ENCODE results near the gene NKAIN1.

Gene NKAIN1

DNA sequence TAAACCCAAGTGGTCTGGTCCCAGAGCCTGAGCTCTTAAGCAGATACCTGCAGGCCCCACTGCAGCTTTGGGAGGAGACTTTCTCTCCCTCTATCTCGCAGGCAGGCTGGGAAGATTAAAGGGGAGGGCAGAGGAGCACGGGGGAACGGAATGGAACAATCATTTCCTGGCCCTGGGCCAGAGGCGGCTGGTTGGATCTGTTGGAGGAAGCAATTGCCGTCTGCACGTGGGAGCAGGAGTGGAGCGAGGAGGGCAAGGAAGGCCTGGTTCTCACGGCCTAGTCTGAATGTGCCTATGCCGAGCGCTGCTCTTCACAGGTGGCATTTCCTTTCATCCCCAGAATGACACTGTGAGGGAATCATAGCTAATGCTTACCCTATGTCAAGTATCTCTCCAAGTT, 23.7 kb downstream of the NKAIN1 start:
- no peak overlapping the region for H3K9ac ChIP-seq (ENCODE audit: low read length)
- H3K9me2 ChIP-seq (replicated peaks; ENCODE audit: insufficient read depth, low read length): no peaks in the 10 kb centered on the region
- no peaks in the 10 kb centered on the region for H3K36me3 ChIP-seq (replicated peaks; ENCODE audit: insufficient read depth, low read length)
- H3K27ac ChIP-seq (ENCODE audit: low read length): no peak overlapping the region
- no peaks in the 10 kb centered on the region for H3K4me1 ChIP-seq (ENCODE audit: low read length)
- no peaks in the 10 kb centered on the region for H3K27me3 ChIP-seq (replicated peaks; ENCODE audit: insufficient read depth, low read length)
- H3F3A ChIP-seq (ENCODE audit: insufficient read depth, low read length): no peaks in the 10 kb centered on the region
- no peak for DNase-seq
- no peaks in the 10 kb centered on the region for H3K9me3 ChIP-seq (replicated peaks; ENCODE audit: insufficient read depth, low read length)
- H3K4me3 ChIP-seq (ENCODE audit: low read length): no peak overlapping the region
- H2AFZ ChIP-seq (ENCODE audit: low read length): no peak overlapping the region
- no peaks in the 10 kb centered on the region for H3K79me2 ChIP-seq (ENCODE audit: low read length)
- H3K4me2 ChIP-seq (ENCODE audit: low read depth, low read length): no peak overlapping the region
- TF ChIP-seq, protein P1, sequence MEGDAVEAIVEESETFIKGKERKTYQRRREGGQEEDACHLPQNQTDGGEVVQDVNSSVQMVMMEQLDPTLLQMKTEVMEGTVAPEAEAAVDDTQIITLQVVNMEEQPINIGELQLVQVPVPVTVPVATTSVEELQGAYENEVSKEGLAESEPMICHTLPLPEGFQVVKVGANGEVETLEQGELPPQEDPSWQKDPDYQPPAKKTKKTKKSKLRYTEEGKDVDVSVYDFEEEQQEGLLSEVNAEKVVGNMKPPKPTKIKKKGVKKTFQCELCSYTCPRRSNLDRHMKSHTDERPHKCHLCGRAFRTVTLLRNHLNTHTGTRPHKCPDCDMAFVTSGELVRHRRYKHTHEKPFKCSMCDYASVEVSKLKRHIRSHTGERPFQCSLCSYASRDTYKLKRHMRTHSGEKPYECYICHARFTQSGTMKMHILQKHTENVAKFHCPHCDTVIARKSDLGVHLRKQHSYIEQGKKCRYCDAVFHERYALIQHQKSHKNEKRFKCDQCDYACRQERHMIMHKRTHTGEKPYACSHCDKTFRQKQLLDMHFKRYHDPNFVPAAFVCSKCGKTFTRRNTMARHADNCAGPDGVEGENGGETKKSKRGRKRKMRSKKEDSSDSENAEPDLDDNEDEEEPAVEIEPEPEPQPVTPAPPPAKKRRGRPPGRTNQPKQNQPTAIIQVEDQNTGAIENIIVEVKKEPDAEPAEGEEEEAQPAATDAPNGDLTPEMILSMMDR (IDR thresholded peaks at IDR 0.05; ENCODE audit: low read length): no peak
- TF ChIP-seq EZH2phosphoT487 (IDR thresholded peaks at IDR 0.05; ENCODE audit: low read length): no peak
- no peaks in the 10 kb centered on the region for H4K20me1 ChIP-seq (ENCODE audit: insufficient read depth, low read length)

GRCh38 chr1:31215065-31215570, 24.6 kb downstream of the NKAIN1 start:
- Histone ChIP-seq H3K9me2 (replicated peaks; ENCODE audit: insufficient read depth, low read length) (no peaks in the 10 kb centered on the region), H3K27me3 (replicated peaks; ENCODE audit: insufficient read depth, low read length) (no peaks in the 10 kb centered on the region), H3K36me3 (replicated peaks; ENCODE audit: insufficient read depth, low read length) (no peaks in the 10 kb centered on the region), H3K4me2 (ENCODE audit: low read depth, low read length) (no peak overlapping the region), H3K27ac (ENCODE audit: low read length) (no peak overlapping the region), H3K4me1 (ENCODE audit: low read length) (no peaks in the 10 kb centered on the region), H3F3A (ENCODE audit: insufficient read depth, low read length) (no peaks in the 10 kb centered on the region), H3K9me3 (replicated peaks; ENCODE audit: insufficient read depth, low read length) (no peaks in the 10 kb centered on the region), H3K79me2 (ENCODE audit: low read length) (no peaks in the 10 kb centered on the region), H3K4me3 (ENCODE audit: low read length) (no peak overlapping the region), H4K20me1 (ENCODE audit: insufficient read depth, low read length) (no peaks in the 10 kb centered on the region), H2AFZ (ENCODE audit: low read length) (no peak overlapping the region), H3K9ac (ENCODE audit: low read length) (no peak overlapping the region)
- DNase-seq: no peak
- TF ChIP-seq EZH2phosphoT487 (IDR thresholded peaks at IDR 0.05; ENCODE audit: low read length): no peak
- TF ChIP-seq, protein P1 (IDR thresholded peaks at IDR 0.05; ENCODE audit: low read length): no peak

DNA sequence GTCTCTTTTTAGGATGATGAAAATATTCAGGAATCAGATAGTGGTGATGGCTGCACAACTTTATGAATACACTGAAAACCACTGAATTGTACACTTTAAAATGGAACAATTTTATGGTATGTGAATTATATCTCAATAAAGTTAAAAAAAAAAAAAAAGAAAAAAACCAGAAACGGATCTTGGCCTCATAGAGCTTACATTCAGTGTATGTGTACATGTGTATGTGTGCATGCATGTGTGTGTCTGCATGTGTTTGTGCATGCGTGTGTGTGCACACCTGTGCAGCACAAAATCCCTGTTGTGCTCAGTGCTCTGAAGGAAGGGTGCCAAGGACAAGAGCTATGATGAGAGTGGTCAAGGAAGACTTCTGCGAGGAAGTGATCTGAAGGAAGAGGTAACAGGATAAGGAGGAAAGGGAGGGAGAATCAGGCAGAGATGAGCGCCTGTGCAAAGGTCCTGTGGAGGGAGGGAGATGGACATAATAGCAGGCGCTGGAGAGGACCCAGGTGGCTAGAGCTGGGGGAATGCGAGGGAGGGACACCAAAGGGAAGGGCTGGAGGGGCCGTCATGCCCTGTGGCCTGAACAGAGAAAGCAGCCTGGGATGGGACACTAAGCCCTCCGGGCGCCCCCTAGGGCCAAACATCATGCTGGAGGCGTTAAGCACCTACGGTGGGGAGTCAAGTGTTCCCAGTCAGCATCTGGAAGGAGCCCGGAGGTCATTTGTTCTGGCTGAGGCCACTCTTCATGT, 25.2 kb downstream of the NKAIN1 start:
- Histone ChIP-seq H3K79me2 (ENCODE audit: low read length) (no peaks in the 10 kb centered on the region), H3K9ac (ENCODE audit: low read length) (no peak overlapping the region), H3K27ac (ENCODE audit: low read length) (no peak overlapping the region), H3K9me3 (replicated peaks; ENCODE audit: insufficient read depth, low read length) (no peaks in the 10 kb centered on the region), H3K27me3 (replicated peaks; ENCODE audit: insufficient read depth, low read length) (no peaks in the 10 kb centered on the region), H2AFZ (ENCODE audit: low read length) (no peak overlapping the region), H3K4me3 (ENCODE audit: low read length) (no peak overlapping the region), H3K4me1 (ENCODE audit: low read length) (no peaks in the 10 kb centered on the region), H3F3A (ENCODE audit: insufficient read depth, low read length) (no peaks in the 10 kb centered on the region), H3K9me2 (replicated peaks; ENCODE audit: insufficient read depth, low read length) (no peaks in the 10 kb centered on the region), H3K36me3 (replicated peaks; ENCODE audit: insufficient read depth, low read length) (no peaks in the 10 kb centered on the region), H4K20me1 (ENCODE audit: insufficient read depth, low read length) (no peaks in the 10 kb centered on the region), H3K4me2 (ENCODE audit: low read depth, low read length) (no peak overlapping the region)
- TF ChIP-seq, protein P1 (IDR thresholded peaks at IDR 0.05; ENCODE audit: low read length): no peak
- TF ChIP-seq EZH2 (optimal IDR thresholded peaks at IDR 0.05; ENCODE audit: low read depth, low read length): no peak
- no peak for TF ChIP-seq EZH2phosphoT487 (IDR thresholded peaks at IDR 0.05; ENCODE audit: low read length)
- no peak for DNase-seq
